Measurements from ENCODE around the gene TAS2R3. TPM values are rescaled to one million over a fixed set of nuclear protein-coding genes. Genes with fewer than 3 reads are reported as not detected.

Gene TAS2R3, protein sequence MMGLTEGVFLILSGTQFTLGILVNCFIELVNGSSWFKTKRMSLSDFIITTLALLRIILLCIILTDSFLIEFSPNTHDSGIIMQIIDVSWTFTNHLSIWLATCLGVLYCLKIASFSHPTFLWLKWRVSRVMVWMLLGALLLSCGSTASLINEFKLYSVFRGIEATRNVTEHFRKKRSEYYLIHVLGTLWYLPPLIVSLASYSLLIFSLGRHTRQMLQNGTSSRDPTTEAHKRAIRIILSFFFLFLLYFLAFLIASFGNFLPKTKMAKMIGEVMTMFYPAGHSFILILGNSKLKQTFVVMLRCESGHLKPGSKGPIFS
- 0.81 and 1.2 TPM in 2 replicates for total RNA-seq

DNA sequence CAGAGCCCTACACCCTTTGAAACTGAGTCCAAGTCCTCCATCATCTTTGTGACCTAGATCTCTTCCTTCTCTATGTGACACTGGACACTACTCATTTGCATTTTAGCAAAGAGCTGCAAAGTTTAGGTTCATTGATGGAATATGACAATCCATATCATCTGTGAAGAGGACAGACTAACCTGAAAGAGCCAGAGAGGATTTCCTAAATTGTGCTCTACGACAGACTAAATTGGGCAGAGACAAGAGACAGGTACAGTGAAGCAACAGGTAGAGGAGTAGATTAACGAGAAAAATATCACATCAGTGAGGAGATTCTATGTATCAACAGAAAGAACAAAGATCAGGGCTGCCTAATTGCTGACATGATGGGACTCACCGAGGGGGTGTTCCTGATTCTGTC lies at the start of gene TAS2R3:
TAS2R3 (plus strand) TSS at position 301 of the 400 bp plus-strand sequence; CDS start at position 363, 62 bp downstream.

DNA sequence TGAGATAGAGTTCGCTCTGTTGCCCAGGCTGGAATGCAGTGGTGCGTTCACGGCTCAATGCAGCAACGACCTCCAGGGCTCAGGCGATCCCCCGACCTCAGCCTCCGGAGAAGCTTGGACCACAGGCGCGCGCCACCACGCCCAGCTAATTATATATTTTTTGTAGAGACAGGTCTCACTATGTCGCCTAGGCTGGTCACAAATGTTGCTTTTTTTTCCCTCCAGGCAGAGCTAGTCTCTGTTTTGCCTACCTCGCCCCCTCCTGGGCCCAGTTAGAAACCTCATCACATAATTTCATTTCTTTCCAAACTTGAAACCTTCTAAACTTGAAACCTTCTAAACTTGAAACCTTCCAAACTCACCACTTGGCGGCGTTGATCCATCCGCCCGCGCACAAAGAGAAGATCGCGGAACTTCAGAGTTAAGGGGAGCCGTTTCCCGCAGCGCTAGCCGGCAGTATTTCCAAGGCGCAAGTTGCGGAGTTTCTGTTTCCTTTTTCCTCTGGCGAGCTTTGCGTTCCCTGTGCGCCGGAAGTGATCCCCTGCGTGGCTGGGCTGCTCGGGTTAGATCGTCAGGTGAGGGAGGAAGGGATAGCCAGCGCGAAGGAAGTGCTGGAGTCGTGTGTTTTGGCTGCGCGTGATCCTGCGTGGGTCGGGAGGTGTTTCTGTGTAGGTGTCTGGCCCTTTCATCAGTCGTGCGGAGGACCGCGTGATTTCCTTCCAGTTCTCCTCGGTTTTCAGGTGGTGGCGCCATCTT lies 25.9 kb upstream of the TAS2R3 start, which contains the start of gene SSBP1:
SSBP1 (plus strand) TSS at position 523 of the 756 bp plus-strand sequence. CDS start 809 bp downstream, outside the sequence.

DNA sequence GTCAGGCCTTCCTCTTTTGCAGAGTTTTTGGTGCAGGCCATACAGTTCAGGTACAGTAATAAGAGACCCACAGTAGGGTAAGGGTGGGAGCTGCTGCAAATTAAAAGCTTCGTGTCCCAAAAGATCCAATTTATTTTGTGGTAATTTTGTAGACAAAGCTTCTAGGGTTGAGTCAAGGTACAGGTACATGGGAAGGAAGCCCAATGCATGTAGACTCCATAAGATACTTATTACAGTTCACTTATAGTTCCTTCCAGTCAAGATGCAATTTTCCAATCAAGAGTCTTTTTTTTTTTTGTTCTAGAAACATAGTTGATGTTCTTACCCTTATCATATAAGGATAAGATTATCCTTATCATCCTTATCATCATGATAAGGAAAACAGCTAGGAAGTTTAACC lies 12.5 kb downstream of the TAS2R3 start, which contains the start of gene TAS2R4:
TAS2R4 (plus strand) TSS at position 301 of the 400 bp plus-strand sequence. CDS start 1,815 bp downstream, outside the sequence.

DNA sequence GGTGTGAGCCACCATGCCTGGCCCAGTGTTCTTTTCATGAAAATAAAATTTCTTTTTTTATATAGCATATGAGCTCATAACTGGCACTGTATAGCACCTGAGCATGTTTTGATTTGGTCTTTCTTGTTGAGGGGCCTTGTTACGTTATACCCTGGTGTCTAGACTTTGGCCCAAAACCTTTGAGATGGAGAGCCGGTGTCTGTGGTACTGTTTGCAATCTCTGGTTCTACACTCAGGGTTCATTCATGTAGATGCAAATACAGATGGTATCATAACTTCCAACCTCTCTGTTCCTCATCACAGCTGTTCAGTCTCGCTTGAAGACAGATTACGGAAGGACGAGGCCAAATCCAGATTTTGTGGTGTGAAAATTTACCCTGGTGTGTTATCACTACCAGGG lies 26.0 kb downstream of the TAS2R3 start, which contains the start of gene TAS2R5:
TAS2R5 (plus strand) TSS at position 301 of the 400 bp plus-strand sequence. CDS start 145 bp downstream, outside the sequence.

Small RNA genes lying within 50 kb of the gene (small RNA-seq; reads per million reads assigned to genes)
- not detected for gene RNU1-82P

Other genes starting within 250 kb of the TAS2R3 start
- 24.0 and 31.2 TPM in 2 replicates for gene AGK, start 212.7 kb upstream of the TAS2R3 start, total RNA-seq
- 6.5 and 6.6 TPM in 2 replicates for gene DENND11, start 61.9 kb upstream of the TAS2R3 start, total RNA-seq
- under 0.01 TPM in 1 of 2 replicates, not detected in the other for gene WEE2, start 55.7 kb upstream of the TAS2R3 start, total RNA-seq
- 57.4 and 72.3 TPM in 2 replicates for gene SSBP1, start 25.7 kb upstream of the TAS2R3 start, total RNA-seq
- 0.61 and 0.81 TPM in 2 replicates for gene TAS2R4, start 12.6 kb downstream of the TAS2R3 start, total RNA-seq
- gene TAS2R5, start 26.1 kb downstream of the TAS2R3 start, total RNA-seq, result 0.24 and 1.6 TPM in 2 replicates
- not detected in 2 replicates for gene PRSS37, start 77.4 kb downstream of the TAS2R3 start, total RNA-seq
- gene OR9A4, start 152.3 kb downstream of the TAS2R3 start, total RNA-seq, result not detected in 2 replicates
- not detected in 2 replicates for gene CLEC5A, start 182.9 kb downstream of the TAS2R3 start, total RNA-seq
- gene TAS2R38, start 209.7 kb downstream of the TAS2R3 start, total RNA-seq, result not detected in 2 replicates
- gene MGAM, start 231.8 kb downstream of the TAS2R3 start, total RNA-seq, result 0.12 and 0.16 TPM in 2 replicates

Data from hair follicle dermal papilla cell (primary cell).